OCI-M1 (cell line): ENCODE data around the gene GPAM.

ENCODE experiments used
- DNase-seq: peaks from one replicate; lab custom pipeline; 2025; lab: John Stamatoyannopoulos, UW

GPAM gene

DNA sequence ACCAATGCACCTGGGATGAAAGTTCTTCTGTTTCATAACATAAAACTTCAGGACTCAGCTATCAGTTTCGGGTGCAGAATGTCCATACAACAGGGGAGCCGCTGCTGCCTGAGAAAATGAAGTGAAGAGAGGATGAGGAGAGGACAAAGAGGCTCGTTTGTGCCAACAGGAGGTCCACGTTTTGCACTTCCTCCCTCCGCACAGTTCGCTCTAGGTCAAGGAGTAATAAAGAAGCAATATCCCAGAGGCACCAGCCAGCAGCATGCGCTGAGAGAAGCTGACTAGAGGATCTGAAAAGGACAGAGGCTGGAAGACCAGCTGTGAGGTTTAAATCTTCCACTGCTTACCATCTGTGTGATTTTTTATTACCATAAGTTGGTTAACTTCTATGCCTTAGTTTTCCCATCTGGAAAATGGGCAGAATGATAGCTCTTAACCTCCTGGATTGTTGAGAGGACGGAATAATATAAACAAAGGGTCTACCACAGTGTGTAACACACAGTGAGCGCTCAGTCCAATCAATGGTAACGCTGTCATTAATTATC is 709 bp downstream of the GPAM start:
- peak; percentile 49 for DNase-seq

DNA sequence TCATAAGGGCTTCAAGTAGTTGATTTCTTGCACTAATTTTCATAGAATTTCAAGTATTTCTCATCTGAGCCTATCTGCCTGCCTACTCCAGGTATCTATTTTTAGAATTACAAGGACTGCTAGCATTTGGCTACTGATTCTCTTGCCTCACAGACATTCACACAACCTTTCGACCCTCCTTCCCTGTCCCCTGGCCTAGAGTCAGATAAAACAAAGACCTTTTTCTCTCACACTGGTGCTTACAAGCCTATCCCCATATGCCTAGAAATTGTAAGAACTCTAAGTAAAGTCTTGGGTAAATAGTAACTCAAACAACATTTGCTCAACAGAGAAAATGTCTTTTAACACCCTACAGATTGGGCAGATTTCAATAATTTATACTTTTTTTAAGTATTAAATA is 6.3 kb downstream of the GPAM start:
- DNase-seq: no peak

DNA sequence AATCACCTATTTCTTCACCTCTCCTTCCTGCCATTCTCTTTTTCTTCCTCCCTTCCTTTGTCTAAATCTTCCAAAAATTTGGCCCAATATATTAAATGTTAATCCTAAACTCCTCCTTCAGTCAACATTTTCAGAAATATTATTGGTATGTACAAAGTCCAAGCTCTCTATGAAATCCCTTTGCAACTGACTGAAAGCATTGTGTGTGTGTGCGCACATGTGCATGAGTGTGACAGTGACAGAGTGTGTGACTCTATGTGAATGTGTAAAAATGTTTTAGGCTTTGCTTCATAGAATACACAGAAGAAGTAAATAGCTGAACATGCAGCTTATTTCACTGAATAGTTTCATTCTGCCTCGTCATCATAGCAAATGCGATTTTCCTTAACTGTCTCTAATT is 7.0 kb downstream of the GPAM start:
- no peak for DNase-seq

DNA sequence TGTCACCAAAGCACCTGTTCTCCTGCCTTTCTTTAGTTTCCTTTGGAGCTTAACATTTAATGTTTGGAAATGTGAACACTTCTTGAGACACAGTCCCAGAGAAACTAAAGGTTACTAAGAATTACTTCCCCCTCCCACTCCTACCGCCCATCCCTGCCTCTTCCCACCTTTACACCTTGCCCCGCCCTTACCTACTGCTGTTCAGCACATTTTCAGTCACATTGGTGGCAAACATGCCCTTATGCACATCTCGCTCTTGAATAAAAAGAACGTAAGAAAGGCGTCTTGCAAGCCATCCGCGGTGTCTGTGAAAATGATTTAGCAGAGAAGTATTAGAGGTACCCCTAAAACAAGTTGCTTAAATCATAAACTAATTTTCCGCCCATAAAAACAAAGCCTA is 8.2 kb downstream of the GPAM start:
- no peak for DNase-seq

DNA sequence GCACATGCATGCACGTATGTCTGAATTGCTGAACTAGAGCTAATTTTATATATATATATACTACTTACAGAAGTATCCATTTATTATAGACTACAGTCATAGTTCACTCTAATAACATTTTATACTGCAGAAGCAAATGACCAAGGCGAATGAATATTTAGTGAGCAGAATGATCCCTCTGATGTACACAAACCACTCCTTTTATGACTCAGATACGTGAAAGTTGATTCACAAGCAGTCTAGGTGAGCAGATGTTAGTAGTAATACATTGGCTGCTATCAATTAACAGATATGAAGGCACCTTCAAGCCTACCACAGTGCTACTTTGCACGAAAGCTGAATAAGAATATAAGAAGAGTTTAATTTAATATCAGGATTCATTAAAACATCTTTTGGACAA is 10.4 kb downstream of the GPAM start:
- no peak for DNase-seq

DNA sequence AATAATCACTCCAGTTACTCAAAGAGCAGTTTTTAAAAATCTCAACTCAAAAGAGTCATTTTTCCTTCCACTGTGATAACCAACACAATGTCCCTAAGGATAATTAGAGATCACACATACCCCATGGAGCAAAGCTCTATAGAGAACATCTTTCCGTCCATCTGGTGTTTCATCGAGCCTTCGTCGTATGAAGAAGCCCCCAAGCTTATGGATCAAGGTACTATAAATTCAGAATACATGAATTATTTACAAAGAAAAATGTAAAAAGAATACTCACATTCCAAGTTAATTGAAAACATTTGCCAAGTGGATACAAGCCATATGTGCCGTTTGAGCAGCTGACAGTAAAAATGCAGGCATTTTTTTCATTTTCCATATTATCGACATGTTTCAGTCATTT is 14.8 kb downstream of the GPAM start:
- DNase-seq: no peak

DNA sequence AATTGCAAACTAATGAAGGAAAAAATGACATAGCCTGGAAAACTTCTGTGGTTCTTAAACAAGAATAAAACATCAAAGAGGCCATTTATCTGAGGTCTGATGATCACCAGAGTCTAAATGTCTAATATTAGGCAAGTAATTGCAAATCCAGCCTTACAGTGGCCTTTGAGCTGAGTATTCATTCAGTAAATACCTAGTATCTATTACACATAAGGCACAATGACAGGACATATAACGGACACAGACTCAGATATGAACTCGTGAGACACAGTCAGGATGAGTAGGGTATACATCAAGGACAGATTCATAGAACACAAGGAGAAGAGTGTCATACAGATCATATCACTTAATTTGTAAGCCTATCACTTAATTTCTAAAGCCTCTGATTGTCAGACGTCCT is 16.8 kb downstream of the GPAM start:
- DNase-seq: no peak

DNA sequence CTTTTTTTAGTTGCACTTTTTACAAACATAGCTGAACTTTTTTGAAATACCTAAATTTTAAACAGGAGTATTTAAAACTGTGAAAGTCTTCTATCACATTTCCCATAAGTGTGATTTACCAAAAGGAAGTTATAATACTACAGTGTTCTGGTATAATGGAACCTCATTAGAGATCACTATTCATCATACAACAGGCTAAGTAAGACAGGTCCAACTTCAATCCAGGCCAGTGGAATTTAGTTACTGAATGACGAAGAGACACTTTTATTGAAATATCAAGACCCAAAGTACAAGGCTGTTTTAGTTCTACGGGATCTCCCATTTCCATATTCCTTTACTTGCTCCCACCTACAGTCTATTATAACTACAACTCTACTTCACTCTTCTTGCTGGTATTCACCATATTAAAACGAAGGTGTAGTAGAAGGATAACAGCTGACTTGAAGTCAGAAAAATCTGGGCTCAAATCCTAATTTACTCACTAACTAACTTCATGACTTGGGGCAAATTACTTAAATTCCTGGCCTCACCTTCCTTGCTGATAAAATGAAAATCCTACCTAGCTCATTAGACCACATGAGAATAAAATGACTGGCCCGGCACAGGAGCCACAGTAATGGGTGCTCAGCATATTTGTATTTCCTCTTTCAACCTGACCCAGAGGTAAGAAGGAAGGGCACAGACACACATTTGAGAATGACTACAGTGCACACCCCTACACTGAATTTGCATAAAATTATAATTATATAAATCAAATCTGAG is 21.6 kb downstream of the GPAM start:
- no peak for DNase-seq

DNA sequence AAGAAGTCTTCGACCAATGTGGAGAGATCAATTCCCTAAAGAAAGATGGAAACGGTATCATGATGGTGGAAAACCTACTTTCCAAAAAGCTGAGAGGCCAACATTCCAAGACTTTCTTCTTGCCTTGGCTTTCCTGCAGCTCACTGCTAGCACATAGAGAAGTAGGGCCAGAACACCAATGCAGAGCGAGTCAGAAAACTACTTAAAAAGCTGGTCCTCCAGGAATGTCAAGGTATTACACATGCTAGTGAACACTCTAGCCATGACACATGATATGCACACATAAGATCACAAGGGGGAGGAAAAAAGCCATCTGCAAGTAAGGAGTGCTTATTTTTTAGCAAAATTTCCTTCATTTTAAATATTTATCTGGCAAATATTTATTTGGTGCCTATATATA is 22.7 kb downstream of the GPAM start:
- no peak for DNase-seq

DNA sequence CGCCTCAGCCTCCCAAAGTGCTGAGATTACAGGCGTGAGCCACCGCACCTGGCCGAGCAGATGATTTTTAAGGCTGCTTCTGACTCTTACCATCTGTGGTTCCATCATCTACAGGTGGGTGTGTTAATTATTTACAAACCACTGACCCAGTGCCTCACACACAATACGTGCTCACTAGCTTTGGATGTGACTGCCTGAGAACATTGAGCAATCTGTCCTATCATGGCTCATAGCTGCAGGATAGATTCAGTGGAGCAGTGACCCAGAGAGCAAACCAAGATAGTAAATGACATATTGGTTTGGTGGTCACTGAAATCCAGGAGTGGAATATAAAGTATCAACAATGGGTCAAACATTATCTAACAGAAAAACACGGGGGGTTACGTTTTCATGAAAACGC is 24.1 kb downstream of the GPAM start:
- no peak for DNase-seq

DNA sequence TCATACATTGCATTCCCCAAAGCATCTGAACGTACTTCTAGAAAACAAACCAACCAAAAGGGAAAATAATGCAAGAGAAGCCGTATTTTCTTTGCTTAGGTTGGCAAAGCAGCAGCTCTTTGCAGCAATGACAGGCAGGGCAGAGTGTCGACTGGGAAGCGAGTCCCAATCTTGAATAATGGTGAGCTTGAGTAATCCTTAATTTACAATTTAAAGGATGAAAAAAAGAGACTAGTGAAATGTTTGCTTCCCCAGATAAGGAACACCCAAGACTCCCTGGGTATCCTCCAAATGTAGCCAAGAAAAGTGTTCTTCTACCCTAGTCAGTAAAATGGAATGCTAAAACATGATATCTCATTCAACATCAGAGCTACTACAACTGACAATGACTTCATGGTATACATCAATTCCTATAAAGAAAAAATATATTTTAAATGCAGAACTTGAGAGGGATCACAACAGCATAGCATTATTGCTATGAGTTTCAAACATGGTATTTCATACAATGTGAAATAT is 32.0 kb downstream of the GPAM start:
- DNase-seq: no peak

DNA sequence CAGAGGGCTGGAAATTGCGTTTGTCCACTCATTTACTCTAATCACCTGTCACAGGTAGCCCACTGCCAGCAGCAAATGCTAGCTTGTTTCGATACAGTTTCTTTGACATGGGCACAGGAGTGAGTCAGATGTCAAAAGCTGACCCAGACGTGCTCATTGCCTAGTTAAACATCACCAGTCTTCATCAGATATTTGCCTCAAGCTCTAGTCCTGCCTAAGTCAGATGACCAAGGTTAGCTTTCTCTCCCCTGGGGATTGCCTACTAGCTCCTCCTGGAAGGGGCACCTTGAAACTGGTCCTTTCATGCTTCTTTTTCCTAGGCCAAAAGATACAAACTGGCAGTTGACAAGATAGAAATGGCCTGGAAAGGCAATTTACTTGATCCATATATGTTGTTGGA is 35.2 kb downstream of the GPAM start:
- DNase-seq: no peak

DNA sequence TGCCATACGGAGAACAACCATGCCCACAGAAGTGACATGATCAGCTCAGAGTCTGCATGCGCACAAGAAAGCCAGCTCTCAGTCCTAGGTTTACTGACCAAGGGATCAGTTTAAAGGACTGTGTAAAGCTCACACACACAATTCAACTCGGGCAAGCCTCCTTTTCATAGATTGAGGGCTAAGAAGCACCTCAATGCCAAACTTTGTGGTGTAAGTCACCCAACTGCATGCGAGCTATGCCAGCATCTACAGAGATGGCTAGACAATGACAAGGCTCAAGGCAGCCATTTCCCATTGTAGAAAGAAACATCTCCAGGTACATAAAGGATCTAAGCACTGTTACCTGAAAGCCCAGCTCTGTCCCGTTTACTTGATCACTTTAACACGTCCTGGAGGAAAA is 36.8 kb downstream of the GPAM start:
- no peak for DNase-seq

DNA sequence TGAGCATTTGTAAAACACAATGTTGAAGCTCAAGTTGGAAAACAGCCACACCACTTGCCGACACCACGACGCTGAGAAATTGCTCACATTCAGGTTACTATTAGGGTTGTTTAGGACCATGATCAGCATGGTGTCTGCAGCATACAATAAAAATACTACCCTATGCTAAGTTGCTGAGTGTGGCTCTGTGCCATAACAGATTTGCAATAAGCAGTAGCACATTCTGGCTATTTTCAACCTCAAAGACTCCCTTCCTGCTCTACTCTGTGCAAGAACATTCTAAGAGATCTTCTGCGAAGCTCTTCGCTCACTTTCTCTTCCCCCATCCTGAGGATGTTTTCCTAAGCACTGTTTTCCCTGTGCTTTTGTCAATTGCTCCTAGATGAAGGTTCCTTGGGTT is 38.3 kb downstream of the GPAM start:
- no peak for DNase-seq

DNA sequence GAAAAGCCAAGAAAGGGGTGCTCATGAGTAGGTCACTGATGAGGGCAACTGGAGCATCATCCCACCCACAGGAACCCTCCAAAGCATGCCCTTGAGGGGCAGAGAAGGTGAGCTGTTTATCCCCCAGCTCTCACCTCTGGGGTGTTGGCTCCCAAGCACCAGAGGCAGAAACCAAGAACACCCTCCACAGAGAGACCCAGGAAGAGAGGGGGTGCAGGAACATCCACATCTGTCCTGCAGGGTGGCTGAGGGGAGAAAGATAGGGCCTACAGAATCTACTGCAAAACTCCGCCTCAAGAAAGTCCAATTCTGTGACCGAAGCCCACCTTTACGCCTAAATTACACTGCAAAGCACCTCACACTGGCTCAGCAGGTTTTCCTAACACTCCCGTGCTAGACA is 40.1 kb downstream of the GPAM start:
- no peak for DNase-seq

DNA sequence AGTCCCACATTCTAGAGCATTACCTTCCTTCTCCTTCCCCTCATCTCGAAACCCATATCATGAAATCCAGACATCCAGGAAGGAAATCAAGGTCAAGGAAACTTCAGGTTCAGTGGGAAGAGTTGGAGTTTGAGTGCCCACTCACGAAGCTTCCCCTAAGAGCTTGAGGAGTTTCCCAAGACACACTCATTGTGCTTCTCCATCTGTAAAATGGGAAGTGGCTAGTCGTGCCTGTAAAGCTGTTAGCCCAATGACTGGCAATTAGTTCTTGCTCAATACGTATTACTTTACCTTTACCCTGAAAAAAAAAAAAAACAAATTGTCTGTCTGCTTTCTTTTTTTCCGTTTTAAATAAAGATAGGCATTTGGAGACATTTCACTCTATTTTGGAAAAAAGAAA is 42.3 kb downstream of the GPAM start:
- DNase-seq: no peak

DNA sequence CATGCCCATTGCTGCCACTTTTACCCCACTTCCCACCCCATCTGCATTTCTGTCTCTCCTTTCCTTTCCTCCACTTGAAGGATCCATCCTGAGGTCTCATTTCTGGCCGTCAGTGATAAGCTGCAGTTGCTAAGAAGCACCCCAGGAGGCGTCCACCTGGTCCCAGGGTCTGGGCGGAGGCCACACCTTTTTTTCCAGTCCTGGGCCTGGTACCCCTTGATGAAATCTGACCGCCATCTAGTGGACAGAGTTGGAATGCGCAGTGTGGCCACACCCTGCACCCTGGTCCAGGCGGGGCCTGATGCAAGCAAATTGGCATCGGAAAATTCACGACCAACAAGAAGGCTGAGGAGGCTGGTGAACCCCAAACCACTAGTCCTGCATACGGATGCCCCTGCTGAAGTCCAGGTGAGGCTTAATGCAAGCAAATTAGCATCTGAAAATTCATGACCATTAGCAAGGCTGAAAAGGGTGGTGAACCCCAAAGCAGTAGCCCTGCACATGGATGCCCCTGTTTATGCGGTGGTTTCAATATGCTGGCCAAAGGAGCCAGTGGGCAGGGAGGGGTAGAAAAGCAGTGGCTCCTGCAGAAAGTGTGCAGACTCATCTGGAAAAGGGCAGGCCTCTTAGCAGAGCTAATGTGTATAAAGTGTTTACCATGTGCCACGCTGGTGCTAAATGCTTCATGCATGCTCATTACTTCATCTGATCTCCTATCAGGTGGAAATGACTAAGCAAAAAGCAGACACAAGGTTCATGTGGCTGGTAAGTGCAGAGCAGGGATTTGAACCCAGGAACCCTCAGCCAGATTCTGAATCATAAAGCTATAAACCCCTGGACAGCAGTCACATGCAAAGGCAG is 43.2 kb downstream of the GPAM start:
- peak; percentile 87 for DNase-seq

DNA sequence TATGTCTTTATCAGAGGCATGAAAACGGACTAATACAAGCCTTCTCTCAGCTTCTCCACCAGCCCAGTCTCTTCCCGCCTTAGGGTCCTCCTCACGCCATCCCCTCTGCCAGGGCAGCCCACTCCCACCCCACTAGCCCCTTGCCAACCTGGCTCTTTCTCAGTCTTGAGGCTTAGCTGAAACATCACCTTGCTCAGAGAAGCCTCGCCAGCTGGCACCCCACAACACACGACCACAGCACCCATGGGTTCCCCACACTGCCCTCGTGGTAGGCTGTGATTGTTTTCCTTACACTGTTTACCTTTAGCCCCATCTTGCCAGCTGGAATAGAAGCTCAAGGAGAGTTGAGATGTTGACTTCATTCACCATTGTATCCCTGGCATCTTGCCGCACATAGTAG is 44.4 kb downstream of the GPAM start:
- no peak for DNase-seq

DNA sequence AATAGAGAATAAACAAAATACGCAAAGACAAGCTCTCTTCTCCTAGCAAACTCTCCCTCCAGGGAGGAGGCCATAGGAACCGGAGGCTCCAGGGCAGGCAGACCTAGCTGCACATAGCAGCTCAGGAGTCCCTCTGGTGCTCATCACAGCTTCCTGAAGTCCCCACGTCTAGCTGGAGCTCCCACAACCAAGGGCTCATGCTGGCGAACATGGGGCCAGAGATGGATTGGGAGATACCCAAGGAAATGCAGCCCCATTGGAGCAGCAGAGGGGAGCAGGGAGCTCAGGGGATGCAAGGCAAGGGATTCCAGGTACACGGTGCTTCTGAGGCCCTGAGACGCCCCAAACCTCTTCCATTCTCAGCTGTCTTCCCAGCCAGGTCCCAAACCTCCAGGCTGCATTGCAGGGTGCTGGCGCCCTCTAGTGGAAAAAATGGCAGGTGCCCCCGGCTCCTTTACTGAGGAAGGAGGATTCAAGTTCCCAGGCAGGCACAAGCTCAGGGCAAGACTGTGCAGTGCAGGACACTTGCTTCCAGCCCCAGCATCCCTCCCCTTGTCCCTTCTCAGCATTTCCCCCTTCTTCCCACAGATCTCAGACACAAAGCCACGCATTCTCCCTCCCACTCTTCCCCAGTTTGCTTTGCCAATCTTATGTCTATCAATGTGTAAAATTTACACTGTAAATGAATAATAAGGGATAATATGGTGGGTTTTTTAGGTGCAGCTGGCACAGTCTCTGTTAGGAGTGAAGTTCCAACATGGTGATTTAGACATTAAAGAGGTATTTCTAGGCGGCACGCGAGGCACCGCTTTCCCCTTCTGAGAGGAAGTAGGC is 46.2 kb downstream of the GPAM start:
- peak; percentile 85 for DNase-seq

DNA sequence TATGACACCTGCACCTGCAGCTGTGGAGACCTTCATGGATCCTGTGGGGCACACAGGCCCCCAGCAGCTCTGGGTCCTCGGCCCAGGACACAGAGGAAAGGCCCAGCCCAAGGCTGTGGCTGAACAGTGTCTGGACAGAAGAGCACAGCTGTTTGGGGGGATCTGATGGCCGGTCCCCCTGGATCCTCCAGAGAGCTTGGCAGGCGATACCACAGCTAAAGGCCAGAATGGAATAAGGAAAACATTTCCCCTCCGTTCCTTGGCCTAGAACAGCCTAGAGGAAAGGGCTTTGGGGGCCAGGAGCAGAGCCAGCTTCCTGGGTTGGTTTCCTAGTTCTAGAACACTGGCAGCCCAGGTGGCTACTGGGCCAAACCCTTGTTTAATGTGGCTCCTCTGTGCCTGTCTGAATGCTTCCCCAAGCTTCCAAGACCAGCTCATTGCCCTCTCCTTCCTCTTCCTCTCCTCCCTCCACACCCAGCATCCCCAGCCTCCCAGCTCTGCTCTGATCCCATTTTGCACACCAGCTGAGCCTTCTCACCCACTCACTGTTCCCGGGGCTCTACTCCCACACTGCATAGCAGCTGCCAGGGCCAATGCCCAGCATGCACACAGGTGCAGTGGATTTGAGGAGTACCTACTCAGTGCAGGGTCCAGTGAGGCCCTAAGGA is 46.9 kb downstream of the GPAM start:
- no peak for DNase-seq

DNA sequence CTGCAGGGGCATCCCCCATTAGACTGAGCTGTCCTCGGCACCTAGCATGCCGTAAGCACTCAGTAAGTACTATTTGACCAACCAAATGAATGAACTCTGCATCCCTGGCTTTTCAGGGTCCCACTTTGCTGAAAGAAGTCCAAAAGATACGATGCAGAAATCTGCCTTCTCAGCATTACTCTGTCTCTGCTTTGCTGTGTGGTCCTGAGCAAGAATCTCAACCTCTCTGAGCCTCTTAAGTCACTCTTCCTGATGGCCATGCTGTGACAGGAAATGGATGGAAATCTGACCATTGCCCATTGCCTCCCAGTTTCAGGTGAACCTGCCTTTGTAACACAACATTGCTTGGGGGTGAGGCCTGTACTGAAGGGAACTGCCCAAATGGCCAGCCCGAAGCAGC is 48.0 kb downstream of the GPAM start:
- no peak for DNase-seq

DNA sequence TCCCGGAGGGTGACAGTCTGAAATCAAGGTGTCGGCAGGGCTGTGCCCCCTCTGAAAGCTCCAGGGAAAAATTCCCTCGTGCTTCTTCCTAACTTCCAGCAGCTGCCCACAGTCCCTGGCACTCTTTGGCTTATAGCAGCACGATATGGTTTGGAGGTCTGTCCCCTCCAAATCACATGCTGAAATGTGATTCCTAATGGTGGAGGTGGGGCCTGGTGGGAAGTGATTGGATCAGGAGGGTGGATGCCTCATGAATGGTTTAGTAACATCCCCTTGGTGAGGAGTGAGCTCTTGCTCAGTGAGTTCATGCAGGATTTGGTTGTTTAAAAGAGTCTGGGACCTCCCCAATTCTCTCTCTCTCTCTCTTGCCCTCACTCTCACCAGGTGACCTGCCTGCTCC is 51.1 kb downstream of the GPAM start:
- no peak for DNase-seq
